ENCODE measurements around the gene ENTPD8.

Gene ENTPD8

DNA sequence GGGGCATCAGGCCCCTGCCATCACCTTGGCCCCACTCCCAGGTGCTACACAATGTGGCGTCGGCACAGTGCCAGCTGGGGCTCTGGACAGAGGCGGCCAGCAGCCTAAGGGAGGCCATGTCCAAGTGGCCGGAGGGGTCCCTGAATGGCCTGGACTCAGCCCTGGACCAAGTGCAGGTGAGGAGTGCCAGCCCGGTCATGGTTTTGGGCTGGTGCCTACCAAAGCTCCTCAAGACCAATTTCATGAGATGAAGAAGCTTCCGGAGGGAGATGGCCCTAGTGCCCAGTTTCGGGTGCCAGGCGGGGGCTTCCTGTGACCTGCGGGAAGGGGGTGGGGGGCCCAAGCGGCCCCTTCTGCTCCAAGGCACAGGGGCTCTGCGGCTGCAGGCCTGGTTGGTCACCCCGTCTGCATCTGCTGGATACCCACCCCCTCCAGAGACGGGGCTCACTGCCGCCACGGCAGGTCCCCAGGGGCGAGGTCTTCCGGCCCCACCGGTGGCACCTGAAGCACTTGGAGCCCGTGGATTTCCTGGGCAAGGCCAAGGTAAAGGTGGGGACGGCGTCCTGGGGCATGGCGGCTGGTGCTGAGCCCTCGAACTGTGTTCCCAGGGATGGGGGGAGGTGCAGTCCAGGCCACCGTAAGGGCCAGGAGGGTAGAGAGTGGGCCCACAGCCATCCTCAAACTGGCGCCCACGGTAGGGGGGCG is 12.2 kb downstream of the ENTPD8 start:
- H3K27ac Mint-ChIP-seq, result no peak overlapping the region
- peaks cover 12% of the 10 kb centered on the region for H3K4me1 Mint-ChIP-seq (ENCODE audit: low read depth)
- H3K27me3 Mint-ChIP-seq, result peaks cover 13% of the 10 kb centered on the region
- no peaks in the 10 kb centered on the region for H3K9me3 Mint-ChIP-seq
- no peak overlapping the region for H3K4me3 Mint-ChIP-seq
- intact Hi-C loops (cut with micrococcal nuclease), result no loop called here
- peaks cover 4% of the 10 kb centered on the region for H3K36me3 Mint-ChIP-seq (ENCODE audit: low read depth)

DNA sequence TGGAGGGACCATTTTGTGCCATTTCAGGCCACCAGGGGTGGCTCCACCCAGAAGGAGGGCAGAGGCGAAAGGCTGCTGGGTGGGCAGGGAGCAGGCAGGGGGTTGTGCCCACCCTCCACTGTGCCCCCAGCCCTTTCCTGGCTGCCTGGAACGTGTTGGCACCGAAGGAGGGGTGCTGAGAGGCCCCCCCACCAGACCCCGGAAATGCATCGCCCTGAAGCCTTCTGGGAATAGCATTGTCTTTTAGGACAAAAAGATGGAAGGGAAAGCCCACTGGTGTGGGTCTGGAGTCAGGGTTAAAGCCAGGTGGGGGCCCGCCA is 12.9 kb downstream of the ENTPD8 start:
- Mint-ChIP-seq H3K4me3 (no peak overlapping the region), H3K9me3 (no peaks in the 10 kb centered on the region), H3K27ac (no peak overlapping the region), H3K36me3 (ENCODE audit: low read depth) (peaks cover 4% of the 10 kb centered on the region), H3K27me3 (peaks cover 11% of the 10 kb centered on the region), H3K4me1 (ENCODE audit: low read depth) (peaks cover 12% of the 10 kb centered on the region)
- intact Hi-C loops (cut with micrococcal nuclease), result no loop called here

DNA sequence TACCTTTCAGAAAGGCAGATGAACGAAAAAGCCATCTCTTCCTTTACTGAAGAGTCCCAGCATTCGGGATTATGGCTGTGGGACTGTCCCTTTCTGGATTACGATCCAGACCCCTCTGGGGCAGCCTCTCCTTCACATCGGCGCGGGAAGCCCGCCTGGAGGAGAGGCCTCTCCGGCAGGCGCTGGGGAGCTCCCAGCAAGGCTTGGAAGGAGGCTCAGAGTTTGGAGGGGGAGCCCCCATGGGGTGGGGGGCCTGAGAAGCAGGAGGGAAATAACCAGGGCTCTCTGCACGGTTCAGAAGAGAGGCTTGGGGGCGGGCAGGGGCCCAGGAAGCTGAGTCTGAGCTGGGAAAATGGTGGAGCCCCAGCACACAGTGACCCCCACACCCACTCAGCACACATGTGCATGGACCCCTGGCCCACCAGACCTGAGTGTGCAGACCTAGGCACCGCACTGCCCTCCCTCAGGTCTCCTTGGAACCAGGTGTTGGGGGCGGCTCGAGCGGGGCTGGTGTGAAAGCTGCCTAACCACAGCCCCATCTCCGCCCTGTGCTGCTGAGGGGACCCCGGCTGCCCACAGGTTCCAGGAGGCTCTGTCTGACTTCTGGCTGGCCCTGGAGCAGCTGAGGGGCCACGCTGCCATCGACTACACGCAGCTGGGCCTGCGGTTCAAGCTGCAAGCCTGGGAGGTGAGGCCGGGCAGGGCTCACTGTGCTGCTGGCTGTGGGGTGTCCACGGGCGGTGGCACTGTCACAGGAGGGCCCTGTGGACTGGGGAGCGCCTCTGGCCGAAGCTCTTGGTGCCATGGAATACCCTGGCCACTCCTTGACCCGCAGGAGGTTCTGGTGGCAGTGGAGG is 13.5 kb downstream of the ENTPD8 start:
- intact Hi-C loops (cut with micrococcal nuclease), result no loop called here
- Mint-ChIP-seq H3K27me3 (peaks cover 11% of the 10 kb centered on the region), H3K27ac (no peak overlapping the region), H3K4me3 (no peak overlapping the region), H3K4me1 (ENCODE audit: low read depth) (peaks cover 12% of the 10 kb centered on the region), H3K9me3 (no peaks in the 10 kb centered on the region), H3K36me3 (ENCODE audit: low read depth) (peaks cover 4% of the 10 kb centered on the region)

DNA sequence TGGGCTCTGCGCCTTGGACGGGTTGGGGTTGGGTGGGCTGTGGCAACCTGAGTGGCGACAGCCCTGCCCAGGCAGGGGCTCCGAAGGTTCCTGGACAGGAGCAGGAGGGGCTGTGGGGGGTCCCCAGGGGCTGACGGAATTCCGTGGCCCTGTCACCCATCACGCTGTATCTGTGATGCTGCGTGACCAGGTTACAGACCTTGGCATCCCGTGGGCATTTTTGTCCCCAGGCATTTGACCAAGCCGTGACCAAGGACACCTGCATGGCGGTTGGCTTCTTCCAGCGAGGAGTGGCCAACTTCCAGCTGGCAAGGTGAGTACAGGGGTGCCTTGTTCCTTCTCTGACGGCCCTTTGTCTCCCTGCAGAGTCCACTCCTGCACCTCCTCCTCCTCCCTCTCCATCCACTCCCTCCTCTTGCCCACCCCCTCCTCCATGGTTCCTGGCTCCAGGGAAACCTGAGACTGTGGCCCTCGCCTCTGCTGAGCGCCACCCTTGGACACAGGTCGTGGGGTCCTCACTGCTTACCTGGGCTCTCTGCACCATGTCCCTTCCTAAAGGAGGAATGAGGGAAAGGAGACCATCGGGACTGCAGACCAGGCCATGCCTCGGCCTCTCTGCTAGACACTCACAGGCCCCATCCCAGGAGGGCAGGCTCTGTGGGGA is 15.0 kb downstream of the ENTPD8 start:
- Mint-ChIP-seq H3K36me3 (ENCODE audit: low read depth) (peaks cover 4% of the 10 kb centered on the region), H3K4me1 (ENCODE audit: low read depth) (peaks cover 17% of the 10 kb centered on the region), H3K27ac (no peak overlapping the region), H3K4me3 (no peak overlapping the region), H3K9me3 (no peaks in the 10 kb centered on the region), H3K27me3 (peaks cover 9% of the 10 kb centered on the region)
- intact Hi-C loops (cut with micrococcal nuclease), result no loop called here

DNA sequence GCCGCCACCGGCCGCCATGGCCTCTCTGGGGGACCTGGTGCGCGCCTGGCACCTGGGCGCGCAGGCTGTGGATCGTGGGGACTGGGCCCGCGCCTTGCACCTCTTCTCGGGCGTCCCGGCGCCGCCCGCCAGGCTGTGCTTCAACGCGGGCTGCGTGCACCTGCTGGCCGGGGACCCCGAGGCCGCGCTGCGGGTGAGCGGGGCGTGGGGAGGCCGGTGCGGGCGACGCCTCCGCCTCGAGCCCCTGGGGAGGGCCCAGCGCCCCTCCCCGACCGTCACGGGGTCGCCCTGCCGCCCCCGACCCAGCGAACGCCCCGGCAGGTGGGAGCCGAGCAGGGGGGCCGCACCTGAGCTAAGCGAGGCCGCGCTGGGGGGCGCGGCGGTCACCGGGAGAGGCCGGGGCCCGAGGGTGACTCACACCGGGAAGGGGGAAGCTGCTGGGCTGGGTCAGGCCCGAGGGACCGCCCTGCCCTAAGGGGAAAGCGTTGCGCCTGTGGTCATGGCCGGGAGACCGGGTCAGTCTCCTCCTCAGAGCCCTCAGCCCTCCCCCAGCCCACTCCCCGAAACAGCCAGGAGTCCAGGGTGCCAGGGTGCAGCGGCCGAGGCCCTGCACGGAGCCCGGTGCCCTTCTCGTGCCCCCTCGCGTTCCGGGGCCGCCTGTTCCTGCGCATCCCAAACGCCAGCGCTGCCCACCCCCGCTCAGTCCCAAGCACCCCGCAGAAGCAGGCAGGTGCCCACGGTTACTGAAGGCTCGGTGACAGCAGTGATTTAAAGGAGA is 17.5 kb downstream of the ENTPD8 start:
- Mint-ChIP-seq H3K4me1 (ENCODE audit: low read depth) (peaks cover 17% of the 10 kb centered on the region), H3K4me3 (peak overlapping the region; percentile 62), H3K9me3 (no peaks in the 10 kb centered on the region), H3K36me3 (ENCODE audit: low read depth) (peaks cover 10% of the 10 kb centered on the region), H3K27ac (peak overlapping the region; percentile 41), H3K27me3 (peaks cover 5% of the 10 kb centered on the region)
- intact Hi-C loops (cut with micrococcal nuclease), result no loop called here

DNA sequence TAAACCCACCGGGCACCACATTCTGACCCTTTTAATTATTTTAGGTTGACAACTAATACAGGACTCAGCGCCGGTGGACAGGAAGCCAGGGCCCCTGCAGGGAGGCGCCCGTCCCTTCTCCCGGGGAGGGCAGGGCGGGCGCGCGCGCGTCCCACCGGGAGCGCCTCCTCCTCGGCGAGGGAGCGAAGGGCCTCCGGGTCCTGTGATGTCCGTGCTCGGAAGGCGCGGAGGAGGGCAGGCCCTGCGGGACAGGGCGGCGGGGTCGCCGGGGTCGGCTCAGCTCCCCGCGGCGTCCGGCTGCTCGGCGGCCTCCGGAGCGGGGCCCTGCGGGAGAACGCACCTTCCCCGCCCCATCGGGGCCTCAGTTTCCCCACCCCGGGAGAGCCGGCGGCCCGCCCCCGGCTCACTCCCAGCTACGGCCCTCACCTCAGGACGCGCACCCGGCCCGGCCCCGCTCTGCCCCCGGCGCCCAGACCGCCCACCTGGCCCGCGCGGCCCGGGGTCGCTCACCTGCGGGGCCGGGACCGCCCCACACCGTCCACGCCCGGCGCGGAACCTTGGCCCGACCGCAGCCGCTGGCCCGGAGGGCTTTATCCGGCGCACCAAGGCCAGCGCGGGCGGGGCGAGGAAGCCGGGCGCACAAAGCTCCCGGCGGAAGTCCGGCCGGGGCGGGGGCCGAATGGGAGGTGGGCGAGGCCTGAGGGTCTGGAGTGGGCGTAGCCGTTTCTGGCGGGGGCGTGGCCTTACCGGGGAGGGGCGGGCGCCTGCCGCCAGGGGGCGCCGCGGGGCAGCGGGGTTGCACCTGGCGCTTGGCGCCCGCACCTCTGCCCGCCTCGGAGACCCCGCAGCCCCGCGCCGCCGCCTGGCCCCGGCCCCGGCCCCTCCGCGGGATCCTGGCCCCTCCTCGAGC is 18.3 kb downstream of the ENTPD8 start, which contains the start of the genes EXD3 and NOXA1:
EXD3 (minus strand) TSS at position 559 of the 910 bp plus-strand sequence. CDS start 27,805 bp downstream, outside the sequence.
NOXA1 (plus strand) TSS at position 790 of the 910 bp plus-strand sequence. CDS start 137 bp downstream, outside the sequence.
- H3K27me3 Mint-ChIP-seq, result peaks cover 5% of the 10 kb centered on the region
- intact Hi-C loops (cut with micrococcal nuclease), result no loop called here
- peak within 1 kb of the TSS; percentile 73 for H3K27ac Mint-ChIP-seq
- H3K4me1 Mint-ChIP-seq (ENCODE audit: low read depth), result peaks cover 17% of the 10 kb centered on the region
- peak within 1 kb of the TSS; percentile 79 for H3K4me3 Mint-ChIP-seq
- peaks cover 10% of the 10 kb centered on the region for H3K36me3 Mint-ChIP-seq (ENCODE audit: low read depth)
- no peaks in the 10 kb centered on the region for H3K9me3 Mint-ChIP-seq

DNA sequence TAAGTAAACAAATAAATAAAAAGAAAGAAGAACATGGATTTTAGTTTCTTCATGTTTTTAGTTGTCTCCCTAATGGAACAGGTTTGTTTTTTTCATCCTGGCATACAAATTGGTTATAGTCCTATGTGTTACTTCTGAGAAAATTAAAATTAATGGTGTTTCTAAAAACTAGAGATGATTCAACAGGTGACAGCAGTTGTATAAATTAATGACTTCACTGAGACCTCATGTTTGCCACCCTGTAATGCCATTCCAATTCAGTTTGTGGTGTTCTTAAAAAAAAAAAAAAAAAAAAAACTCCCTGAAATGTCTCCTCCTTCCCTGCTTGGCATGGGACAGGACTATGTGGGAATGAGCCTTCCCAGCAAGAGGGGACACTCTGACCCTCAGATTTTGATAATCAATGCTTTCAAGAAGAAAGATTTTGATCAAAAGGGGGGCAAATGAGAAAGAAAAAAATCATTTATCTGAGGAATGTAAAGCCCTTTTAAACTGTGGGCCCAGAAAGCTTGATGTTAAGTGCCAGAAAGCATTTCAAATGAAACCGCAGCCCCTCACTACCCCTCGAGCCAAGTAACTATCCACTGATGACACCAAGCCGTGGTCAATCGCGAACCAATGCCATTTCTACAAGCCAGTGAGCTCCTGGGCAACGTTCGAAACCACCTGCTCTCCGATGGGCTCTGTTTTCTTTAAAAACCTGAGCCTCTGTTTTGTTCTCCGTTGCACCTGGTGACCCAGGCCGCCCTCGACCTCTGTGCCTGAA is 19.1 kb downstream of the ENTPD8 start:
- H3K27me3 Mint-ChIP-seq, result peaks cover 2% of the 10 kb centered on the region
- peaks cover 22% of the 10 kb centered on the region for H3K4me1 Mint-ChIP-seq (ENCODE audit: low read depth)
- H3K4me3 Mint-ChIP-seq, result peak overlapping the region; percentile 79
- intact Hi-C loops (cut with micrococcal nuclease), result no loop called here
- H3K36me3 Mint-ChIP-seq (ENCODE audit: low read depth), result peaks cover 15% of the 10 kb centered on the region
- no peaks in the 10 kb centered on the region for H3K9me3 Mint-ChIP-seq
- H3K27ac Mint-ChIP-seq, result peak overlapping the region; percentile 73

DNA sequence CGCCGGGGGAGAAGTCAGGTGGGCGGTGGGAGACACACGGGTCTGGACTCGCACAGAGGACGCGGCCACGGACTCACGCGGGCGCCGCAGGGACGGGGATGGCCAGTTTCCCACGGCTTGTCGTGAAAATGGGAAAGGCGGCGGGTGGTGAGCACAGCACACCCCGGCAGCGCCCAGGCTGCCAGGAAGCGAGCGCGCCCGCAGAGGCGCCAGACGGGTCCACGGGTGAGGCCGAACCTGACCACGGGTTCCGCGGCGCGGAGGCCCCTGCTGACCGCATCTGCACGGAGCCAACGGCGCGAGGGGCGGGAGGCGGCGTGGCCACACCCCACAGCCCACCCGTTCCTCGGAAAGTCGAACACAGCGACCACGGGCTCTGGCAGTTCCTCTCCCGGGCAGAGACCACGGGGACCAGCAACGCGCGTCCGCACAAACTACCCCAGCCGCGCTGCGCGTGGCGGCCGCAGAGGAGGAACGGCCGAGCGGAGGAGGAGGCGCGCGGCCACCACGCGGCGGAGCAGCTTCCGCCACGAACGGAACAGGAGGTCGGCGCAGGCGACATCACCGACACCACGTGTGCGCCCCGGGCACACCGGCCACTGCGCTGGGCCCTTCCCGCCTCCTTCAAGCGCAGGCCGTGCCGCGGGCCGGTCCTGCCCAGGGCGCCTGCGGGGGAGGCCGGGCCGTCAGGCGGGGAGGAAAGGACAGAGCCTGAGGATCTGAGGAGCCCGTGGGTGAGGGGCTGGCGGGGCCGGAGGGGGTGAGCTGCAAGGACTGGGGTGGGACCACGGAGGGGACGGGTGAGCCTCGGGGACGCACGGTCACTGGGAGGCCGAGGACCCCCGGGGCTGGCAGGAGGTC is 23.8 kb downstream of the ENTPD8 start:
- peaks cover 31% of the 10 kb centered on the region for H3K4me1 Mint-ChIP-seq (ENCODE audit: low read depth)
- peak overlapping the region; percentile 75 for H3K27ac Mint-ChIP-seq
- no peaks in the 10 kb centered on the region for H3K9me3 Mint-ChIP-seq
- H3K4me3 Mint-ChIP-seq, result peak overlapping the region; percentile 70
- H3K27me3 Mint-ChIP-seq, result peaks cover 19% of the 10 kb centered on the region
- intact Hi-C loops (cut with micrococcal nuclease), result no loop called here
- H3K36me3 Mint-ChIP-seq (ENCODE audit: low read depth), result peaks cover 18% of the 10 kb centered on the region

DNA sequence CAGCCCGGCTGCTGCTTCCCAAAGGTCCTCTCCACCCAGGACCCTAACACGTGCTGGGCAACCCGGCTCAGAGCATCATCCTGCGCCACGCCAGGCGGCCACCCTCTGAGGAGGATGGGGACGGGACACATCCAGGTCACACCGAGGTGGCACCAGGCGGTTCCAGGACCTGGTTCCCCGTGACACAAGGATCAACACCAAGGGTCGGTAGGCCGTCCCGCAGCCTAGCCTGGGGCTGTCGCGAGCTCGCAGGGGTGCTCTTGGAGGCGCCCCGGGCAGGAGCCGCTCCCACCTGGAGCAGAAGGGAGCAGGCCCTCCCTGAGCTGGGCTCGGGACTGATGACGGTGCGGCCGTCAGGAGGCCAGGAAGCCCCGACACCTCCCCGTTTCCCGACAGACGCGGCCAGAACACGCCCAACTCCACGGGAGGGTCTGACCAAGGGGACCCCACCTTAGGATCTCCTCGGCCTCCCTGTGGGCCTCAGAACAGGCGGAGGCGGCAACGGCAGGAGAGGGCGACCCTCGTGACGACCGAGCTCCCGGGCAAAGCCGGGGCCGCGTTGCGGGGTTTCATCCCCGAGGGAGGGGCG is 24.5 kb downstream of the ENTPD8 start:
- Mint-ChIP-seq H3K4me3 (peak overlapping the region; percentile 70), H3K4me1 (ENCODE audit: low read depth) (peaks cover 32% of the 10 kb centered on the region), H3K9me3 (no peaks in the 10 kb centered on the region), H3K27ac (no peak overlapping the region), H3K36me3 (ENCODE audit: low read depth) (peaks cover 18% of the 10 kb centered on the region), H3K27me3 (peaks cover 26% of the 10 kb centered on the region)
- intact Hi-C loops (cut with micrococcal nuclease), result no loop called here

DNA sequence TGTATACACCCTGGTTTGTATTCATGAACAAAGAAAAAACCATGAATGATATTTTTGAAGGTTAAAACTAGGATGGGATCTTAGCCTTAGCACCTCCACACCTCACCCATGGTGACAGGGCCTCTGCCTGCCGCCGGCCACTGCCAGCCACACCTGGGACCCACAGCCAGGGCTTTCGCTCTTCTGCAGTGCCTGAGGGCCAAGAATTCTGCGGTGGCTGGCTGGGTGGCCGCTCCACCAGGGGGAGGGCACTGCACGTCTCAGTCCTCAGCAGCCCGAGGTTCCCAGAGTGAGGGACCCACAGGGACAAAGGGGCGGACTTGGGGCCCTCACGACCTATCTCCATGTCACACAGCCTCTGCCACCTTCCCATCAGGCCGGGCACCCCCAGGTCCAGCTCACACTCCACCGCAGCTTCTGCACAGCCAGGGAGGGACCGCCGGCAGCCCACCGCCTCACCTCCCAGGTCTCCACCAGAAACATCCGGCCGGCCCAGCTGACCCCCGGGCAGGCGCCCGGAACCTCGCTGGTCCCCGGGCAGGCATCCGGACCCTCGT is 25.1 kb downstream of the ENTPD8 start:
- Mint-ChIP-seq H3K36me3 (ENCODE audit: low read depth) (peaks cover 18% of the 10 kb centered on the region), H3K9me3 (no peaks in the 10 kb centered on the region), H3K4me1 (ENCODE audit: low read depth) (peaks cover 34% of the 10 kb centered on the region), H3K27me3 (peaks cover 31% of the 10 kb centered on the region), H3K27ac (no peak overlapping the region), H3K4me3 (no peak overlapping the region)
- intact Hi-C loops (cut with micrococcal nuclease), result no loop called here

DNA sequence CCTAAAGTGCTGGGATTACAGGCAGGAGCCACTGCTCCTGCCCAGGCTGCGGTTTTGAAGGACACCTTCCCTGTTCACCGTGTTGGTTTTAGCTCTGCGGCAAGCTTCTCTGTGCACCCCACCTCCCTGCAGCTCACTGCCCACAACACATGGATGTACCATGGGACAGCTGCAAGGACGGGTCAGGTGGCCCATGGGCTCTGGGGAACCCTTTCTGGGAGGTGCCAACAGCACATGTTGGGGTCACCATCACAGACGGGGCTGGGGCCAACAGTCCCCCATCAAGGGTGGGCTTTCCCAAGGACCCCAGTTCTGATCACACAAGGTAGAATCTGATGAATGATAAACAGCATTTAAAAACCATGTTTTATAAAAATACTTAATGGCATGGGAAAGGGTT is 25.7 kb downstream of the ENTPD8 start:
- no peak overlapping the region for H3K4me3 Mint-ChIP-seq
- H3K9me3 Mint-ChIP-seq, result no peaks in the 10 kb centered on the region
- H3K27ac Mint-ChIP-seq, result no peak overlapping the region

More for the DNA sequence above, 25.7 kb downstream of the ENTPD8 start:
- Mint-ChIP-seq H3K4me1 (ENCODE audit: low read depth) (peaks cover 34% of the 10 kb centered on the region), H3K27me3 (peaks cover 38% of the 10 kb centered on the region), H3K36me3 (ENCODE audit: low read depth) (peaks cover 18% of the 10 kb centered on the region)
- intact Hi-C loops (cut with micrococcal nuclease), result no loop called here
